NCI-H82 treated with DMSO at 0.1 percent for 48 hours (cell line): Measurements from ENCODE around the gene FGF22.

Experiments used
- DNase-seq: peaks from one replicate; lab custom pipeline; 2025; ENCODE audit not compliant: unreplicated experiment; lab: John Stamatoyannopoulos, UW

FGF22 gene

DNA sequence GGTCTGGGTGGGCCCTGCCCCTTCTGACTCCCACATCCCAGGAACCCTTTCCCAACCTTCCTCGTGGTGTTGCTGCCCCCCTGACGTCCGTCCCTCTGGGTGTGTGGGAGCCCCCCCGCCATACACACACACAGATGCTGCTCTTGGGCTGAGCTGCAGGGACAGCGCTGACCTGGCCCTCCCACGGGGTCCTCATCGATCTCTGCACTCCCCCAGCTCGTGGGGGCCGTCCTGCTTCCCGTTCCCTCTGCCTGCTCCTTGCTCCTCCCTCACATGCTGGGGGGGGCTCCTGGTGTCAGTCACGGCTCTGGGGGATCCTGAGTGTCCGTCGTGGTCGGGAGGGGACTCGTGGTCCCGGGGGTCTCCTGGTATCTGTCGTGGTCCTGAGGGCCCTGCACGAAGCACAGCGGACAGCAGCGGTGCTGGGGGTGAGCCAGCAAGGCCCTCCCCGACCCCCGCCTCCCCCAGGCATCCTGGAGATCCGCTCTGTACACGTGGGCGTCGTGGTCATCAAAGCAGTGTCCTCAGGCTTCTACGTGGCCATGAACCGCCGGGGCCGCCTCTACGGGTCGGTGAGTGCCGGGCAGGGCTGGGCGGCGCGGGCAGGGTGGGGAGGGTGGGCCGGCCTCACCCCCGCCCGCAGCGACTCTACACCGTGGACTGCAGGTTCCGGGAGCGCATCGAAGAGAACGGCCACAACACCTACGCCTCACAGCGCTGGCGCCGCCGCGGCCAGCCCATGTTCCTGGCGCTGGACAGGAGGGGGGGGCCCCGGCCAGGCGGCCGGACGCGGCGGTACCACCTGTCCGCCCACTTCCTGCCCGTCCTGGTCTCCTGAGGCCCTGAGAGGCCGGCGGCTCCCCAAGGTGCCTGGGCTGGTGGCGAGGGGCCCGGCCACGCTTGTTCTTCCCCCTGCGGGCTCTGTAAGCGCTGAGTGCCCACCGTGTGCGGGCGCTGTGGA lies 3.4 kb downstream of the FGF22 start:
- no peak for DNase-seq

DNA sequence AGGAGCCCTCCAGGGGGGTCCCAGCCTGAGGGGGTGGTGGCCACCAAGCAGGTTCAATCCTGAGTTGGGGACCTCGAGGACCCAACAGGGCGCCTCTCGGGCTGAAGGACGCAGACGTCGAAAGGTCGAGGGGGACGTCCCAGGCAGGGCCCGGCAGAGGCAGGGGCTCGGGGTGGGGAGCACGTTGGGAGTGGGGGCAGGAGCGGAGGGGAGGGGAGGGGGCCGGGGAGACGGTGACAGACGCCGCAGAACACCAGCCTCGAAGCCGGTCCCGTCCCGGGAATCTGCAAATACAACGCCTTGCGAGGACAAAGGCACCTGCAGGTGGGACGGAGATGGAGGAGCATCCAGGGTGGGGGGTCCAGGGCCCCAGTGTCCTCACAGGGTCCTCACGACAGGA lies 4.1 kb downstream of the FGF22 start:
- DNase-seq, result no peak

DNA sequence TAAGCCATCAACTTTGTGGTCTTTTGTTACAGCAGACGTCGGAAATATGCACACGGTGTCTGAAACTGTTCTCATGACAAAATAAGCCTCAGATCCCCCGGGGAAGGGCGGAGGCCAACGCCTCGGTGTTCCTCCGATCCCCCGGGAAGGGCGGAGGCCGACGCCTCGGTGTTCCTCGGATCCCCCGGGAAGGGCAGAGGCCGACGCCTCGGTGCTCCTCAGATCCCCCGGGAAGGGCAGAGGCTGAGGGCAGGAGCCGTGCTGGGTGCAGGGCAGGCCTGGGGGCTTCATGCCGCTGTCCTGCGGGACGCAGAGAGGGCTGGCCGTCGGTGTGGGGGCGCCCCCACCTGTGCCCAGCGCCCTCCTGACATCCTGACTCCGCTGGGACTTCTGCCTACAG lies 4.7 kb downstream of the FGF22 start:
- DNase-seq, result no peak

DNA sequence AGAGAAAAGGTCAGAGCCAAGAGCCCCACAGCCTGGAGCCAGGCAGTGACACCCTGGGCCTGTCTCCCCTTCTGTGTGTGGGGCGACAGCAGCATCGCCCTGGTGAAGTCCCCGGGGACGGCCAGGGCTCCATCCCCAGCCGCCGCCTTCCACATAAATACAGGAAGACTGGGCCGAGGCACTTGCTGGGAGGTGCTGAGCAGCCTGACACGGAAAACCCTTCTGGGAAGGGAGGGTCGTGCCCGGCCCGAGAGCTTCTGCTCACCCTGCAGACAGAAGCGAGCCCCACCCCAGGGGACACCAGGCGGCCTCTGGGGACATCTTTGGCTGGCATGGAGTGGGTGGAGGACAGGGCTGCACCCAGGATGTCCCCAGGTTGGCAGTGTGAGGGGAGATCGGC lies 5.1 kb downstream of the FGF22 start:
- no peak for DNase-seq

DNA sequence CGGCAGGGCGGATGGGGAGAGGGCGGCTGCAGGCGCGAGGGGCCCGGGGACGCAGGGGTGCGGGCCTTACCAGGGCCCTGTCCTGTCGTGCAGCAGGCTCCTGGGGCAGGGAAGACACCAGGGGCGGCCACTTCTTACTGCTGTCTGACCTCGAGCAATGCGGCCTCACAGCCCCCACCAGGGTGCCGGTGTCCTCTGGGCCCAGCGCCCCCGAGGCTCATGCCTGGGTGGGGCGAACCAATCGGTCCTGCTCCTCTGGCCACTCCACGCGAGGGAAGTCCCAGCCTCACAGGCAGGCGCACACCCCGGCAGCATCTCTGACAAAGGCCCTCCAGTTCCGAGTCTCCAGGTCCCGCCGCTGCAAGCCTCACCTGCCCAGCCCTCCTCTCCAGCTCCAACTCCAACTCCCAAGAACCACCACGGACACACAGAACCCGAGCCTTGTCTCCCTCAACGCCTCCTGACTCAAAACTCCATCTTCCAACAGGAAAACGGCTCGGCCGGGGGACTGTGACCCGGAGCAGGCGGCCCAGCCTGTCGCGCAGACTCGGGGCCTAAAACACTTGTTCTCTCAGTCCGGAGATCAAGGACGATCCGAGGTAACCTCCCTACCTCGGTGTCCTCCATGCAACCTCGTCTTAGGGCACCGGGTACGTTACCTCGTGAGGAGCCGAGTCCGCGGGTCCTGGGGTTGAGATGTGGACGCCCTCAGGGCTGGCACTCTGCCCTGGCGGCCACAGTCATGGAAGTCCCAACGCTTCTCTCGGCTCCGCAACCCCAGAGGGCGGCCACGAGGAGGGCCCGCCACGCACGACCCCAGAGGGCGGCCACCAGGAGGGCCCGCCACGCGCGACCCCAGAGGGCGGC lies 6.5 kb downstream of the FGF22 start:
- DNase-seq, result no peak

DNA sequence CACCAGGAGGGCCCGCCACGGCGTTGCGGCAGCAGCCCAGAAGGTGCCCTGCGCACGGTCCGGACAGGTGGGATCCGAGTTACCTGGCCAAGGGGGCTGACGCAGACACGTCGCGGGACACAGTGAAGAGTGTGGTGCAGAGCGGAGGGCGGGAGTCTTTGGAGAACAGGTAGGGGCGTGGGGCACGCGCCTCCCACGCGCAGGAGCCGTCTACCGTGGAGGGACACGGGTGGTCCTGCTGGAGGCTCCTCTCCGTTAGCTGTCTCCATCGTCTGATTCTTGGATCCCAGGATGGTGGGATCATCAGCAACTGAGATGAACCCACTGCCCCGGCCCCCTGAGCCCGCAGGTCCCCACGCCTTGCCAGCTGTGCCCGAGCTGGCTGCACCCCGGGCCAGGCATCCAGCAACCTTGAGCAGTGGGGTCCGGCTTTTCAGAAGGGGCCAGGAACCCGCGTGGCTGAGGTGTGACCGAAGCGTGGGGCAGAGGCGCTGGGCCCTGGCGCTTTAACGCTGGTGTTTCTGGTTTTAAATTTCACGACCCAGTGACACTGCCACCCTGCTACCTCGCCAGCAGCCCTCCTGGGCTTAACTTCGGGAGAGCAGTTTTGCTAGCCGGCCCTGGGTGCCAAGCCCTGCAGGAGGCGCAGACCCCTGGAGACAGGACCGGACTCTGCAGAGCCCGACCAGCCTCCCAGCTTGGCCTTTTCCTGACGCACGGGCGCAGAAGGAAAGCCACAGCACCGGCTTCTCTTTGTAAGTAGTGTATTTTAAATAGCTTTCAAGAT lies 7.3 kb downstream of the FGF22 start:
- no peak for DNase-seq

DNA sequence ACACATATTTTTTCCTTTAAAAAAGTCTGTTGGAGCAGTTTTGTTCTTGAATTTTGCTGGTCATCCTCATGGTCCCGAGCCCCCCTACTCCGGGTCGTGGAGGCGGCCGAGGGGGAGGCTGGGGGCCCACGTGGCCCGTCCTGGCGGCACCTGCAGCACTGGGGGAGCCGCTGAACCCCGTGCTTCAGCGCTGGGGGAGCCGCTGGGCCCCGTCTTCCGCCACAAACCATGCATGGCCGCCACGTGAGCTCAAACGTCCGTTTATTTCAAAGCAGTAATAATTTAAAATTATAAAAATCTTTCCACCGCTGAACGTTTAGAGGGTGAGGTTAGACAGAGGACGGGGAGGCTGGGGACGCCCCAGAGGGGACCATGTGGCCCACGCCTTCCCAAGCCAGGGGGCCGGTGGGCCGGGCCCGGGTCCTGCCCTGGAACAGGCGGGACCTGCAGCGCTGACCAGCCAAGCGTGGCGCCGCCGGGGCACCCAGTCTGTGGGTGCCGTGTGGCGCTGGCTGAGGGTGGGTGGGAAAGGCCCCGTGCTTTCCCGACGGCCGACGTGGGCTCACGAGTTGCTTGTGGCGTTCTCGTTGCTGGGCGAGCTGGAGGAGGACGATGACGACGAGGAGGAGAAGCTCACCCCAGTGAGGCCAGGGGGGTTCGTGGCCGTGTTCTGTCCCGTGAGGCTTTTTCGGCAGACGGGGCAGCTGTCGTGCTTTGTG lies 8.0 kb downstream of the FGF22 start:
- DNase-seq, result no peak

DNA sequence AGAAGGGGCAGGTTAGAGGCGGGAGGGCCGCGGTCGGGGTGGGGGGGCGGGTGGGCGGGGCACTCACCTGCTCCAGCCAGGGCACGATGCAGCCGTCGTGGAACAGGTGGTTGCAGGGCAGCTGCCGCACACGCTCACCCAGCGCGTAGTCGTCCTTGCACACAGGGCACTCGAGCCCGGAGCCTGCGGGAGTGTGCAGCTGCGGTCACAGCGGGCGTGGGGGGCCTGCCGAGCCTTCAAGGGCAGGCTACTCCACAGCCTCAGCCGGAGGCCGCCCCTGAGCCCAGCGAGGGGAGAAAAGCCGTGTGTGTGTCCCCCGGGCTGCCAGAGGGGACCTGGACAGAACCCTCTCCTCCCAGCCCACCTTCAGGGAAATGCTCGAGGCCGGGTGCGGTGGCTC lies 8.6 kb downstream of the FGF22 start:
- DNase-seq, result no peak

DNA sequence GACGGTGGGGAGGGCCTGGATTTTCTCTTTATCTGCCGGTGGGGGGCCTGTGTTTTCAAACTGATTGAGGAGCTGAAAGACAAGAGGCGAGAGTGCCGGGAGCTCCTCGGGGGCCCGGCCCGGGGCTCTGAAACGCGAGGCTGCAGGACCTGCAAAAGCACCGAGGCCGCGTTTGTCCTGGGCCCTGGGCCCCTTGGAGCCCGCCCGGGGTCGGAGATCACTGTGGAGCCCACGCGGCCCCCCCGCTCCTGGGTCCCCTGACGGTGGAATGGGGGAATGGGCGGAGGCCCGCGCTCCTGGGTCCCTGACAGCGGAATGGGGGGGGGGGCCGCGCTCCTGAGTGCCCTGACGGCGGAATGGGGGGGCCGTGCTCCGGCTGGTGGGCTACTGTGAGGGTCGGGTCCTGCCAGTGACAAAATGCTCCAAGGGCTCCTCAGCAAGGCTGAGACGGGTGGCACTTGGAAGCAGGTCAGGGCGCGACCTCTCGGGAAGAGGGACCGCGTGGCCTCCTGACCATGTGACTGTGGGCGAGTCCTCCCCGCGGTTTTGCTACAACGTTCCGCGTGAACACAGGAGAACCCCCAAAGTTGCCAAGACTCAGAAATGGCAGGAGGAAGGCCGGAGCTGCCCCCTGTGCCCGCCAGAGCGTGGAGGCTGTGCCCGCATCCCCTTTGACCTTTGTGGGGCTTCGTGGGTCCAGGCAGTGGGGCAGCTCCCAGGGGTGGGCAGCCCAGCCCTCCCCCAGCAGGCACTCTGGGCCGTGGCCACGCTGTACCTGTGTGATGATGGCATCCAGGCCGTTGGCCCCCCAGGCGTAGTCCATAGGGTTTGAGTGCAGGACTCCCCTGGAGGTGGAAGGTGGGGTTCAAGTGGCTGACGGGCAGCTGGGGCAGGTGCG lies 9.5 kb downstream of the FGF22 start:
- no peak for DNase-seq

DNA sequence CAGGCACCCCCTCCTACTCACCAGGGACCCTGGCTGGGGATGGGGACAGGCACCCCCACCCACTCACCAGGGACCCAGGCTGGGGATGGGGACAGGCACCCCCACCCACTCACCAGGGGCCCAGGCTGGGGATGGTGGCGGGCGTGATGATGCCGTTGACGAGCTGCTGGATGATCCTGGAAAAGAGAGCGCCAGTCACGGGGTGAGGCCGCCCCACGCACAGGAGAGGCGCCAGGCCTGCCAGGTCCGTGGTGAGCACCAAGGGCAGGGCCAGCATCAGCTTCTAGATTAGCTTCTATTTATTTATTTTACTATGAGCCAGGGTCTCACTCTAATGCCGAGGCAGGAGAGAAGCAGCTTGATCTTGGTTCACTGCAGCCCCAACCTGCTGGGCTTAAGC lies 10.4 kb downstream of the FGF22 start:
- DNase-seq, result no peak

DNA sequence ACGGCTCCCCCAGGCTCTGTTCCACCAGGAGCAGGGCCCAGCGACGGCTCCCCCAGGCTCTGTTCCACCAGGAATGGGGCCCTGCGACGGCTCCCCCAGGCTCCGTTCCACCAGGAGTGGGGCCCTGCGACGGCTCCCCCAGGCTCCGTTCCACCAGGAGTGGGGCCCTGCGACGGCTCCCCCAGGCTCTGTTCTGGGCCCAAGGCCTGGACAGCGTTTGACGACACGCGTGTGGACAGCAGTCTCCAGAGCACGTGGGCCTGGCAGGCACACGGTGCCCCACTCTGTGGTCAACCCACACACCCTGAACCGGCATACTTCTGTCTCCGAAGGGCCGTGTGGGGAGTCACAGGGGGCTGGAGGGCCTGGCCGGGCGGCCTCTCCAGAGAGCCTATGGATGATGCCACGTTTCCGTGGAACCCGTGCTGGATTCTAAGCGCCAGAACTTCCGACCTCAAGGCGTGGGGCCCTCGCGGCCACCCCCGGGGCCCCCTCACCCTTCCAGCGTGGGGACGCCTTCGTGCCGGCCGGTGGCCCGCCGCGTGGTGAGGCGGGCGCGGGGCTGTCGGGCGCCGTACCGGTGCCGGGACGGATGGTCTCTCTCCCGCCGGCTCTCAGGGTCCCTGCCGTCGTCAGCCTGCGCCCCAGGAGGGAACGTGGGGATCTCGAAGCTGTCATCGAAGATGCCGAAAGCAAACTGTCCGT lies 11.6 kb downstream of the FGF22 start:
- DNase-seq, result no peak

DNA sequence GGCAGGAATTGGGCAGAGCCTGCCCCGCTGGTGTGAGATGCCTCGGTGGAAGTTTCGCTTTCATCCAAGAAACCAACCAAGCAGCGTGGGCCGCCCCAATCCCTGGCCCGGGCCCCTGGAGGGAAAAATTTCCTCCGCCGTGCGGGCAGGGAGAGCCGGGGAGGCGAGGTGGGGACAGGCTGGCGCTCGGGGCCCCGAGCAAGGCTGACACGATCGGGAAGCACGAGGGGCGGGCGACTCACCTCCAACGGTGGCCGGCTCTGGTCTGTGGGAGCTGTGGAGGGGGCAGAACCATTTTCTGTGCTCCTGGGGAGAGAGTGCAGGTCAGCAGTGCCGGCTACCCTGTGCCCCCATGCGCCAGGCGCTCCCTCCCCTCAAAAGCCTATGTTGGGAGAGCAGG lies 12.3 kb downstream of the FGF22 start:
- DNase-seq, result no peak

DNA sequence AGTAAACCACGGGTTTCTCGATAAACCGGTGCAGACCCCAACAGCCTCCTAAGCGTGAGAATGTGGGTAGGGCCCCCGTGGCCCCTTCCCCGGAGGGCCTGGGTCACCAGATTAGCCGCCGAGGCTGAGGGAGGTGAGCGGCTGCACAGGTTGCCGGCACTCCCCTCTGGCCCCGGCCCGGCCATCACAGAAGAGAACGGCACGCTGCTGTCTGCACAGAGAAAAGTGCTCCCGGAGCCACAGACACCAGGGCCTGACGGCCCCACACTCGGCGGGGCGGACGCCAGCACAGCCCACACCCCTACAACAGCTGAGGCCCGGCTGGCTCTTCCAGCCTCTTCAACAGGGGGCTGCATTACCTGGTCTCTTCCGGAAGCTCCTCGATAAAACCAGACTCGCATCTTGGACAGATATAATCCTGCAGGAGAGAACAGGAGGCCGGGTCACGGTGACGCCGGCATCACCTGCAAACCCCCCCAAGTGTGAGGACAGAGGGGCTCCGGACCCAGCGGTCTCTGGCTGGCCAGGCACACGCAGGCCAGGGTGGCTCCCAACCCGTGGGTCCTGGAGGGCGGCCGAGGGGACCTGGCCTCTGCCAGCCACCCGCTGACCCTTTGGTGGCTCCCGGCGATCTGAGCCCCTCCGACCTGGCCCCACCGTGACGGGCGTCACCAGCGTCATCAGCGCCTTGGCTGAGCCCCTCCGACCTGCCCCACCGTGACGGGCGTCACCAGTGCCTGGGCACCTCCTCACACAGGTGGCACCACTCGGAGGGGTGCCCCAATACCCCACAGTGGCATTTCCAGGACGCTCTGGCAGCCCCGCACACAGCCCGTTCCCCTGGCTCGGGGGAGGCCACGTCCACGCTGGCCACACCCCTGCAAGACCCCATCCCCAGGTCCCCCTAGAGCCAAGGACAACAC lies 13.0 kb downstream of the FGF22 start:
- DNase-seq, result no peak

DNA sequence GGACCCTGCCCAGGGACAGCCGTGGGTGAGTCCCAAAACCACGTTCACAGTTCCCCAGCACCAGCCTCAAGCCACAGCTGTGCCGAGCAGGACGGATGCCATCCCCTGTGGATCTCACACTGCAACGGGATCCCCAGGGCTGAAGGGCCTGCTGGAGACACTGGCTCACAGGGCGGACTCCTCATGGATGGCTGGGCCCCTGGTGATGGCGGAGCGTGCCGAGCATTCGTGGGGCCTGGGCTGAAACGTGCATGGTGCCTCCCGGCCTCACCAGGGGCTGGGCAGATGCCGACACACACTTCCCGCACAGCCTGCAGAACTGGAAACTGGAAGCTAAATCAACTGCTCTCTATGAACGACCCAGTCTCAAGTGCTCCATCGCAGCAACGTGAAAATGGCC lies 13.7 kb downstream of the FGF22 start:
- DNase-seq, result no peak

DNA sequence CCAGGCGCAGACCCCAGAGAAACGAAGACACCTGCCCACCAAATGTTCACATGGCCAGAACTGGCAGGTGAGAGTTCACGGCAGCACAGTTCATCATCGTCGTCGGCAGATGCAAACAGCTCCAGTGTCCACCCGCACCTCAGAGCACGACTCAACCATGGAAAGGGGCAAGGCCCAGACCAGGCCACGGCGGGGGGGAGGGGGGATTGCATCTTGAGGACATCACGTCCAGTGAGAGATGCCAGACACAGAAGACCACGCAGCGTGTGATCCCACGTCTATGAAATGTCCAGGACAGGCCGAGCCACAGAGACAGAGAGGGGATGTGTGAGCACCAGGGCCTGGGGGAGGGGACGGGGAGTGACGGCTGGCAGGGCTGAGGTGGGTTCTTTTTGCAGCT lies 16.0 kb downstream of the FGF22 start:
- no peak for DNase-seq

DNA sequence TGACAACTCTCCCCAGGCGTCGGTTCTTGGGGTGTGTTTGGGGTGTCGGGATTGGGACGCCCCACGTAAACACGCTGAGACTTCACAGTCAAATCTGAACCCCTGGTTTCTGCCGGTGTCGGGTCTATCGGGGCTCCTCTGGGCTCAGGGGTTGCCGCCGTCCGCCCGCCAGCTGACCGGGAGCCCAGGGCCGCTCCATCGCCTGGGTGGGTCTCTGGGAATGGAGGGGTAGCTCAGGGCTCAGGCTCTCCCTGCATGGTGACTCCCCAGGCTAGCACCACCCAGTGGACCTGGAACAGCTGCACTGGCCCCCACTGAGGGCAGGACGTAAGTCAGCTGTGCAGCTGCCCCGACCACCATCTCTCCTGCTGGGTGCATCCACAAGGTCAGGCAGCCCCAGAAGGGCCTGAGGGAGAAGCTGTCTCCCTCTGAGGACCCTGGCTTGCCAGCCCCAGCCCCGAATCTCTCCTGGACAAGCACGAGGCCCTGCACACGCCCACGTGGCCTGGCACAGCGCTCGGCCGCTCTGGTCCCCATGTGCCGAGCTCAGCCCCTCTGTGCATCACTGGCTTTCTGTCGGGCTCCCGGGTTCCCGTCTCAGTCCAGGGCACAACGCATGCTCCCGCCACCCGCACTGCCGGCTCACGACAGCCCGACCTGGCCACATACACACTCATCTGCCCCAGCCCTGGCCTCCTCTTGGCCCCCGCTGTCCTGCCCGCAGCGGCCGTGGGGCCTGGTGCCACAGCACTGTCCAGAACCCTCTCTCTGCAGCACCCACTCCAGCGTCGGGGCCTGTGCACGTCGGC lies 17.3 kb downstream of the FGF22 start:
- no peak for DNase-seq

DNA sequence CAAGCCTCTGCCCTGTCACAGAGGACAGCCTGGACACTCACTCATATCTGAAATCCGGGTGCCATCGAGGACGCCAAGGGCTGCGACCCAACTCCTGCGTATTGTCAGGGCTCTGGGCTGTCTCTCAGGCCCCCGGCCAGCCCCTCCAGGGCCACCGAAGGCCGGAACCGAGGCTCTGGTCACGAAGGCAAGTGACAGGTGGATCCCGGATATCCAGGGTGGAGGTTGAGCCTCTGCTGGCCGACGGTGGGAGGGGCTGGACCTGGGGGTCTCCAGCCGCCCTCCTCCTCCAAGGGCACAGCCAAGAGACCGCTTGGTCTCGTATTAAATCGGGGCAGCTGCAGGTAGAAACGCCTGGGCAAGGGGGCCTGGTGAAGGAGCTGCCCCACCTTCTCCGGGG lies 17.9 kb downstream of the FGF22 start:
- DNase-seq, result no peak
